Glutamatergic neuron (in vitro differentiated cells): ENCODE results near the gene TRIM17. TPM values are rescaled to one million over a fixed set of nuclear protein-coding genes. Genes with fewer than 3 reads are reported as not detected.
A peak's percentile ranks its signal among the peaks of the same experiment; 100 is the strongest.

Experiments
- DNase-seq: peaks from one replicate; pipeline ENCODE4 v3.0.0; 2022
- H3K27ac Mint-ChIP-seq: one replicate; pipeline ENCODE4 v1.8.0; 2020; ENCODE audit warnings: mild to moderate bottlenecking, mixed read lengths, inconsistent platforms; ENCODE audit not compliant: unreplicated experiment
- H3K27me3 Mint-ChIP-seq: one replicate; pipeline ENCODE4 v1.8.0; 2020; ENCODE audit warnings: mild to moderate bottlenecking, moderate library complexity, mixed read lengths, inconsistent platforms; ENCODE audit not compliant: unreplicated experiment
- H3K36me3 Mint-ChIP-seq: one replicate; pipeline ENCODE4 v1.8.0; 2020; ENCODE audit warnings: mild to moderate bottlenecking, mixed read lengths, inconsistent platforms; ENCODE audit not compliant: unreplicated experiment
- H3K4me1 Mint-ChIP-seq: one replicate; pipeline ENCODE4 v1.8.0; 2020; ENCODE audit warnings: mild to moderate bottlenecking, low read depth, mixed read lengths, inconsistent platforms; ENCODE audit not compliant: unreplicated experiment
- H3K4me3 Mint-ChIP-seq: one replicate; pipeline ENCODE4 v1.8.0; 2020; ENCODE audit warnings: mild to moderate bottlenecking, mixed read lengths, inconsistent platforms; ENCODE audit not compliant: unreplicated experiment
- H3K9me3 Mint-ChIP-seq: one replicate; pipeline ENCODE4 v1.8.0; 2020; ENCODE audit warnings: mild to moderate bottlenecking, moderate library complexity, mixed read lengths, inconsistent platforms; ENCODE audit not compliant: unreplicated experiment
- CTCF ChIP-seq: fragments of 200-600 bp; sonication (generic); IDR thresholded peaks from one replicate; pipeline ENCODE4 v1.5.0; 2021; ENCODE audit not compliant: partially characterized antibody, unreplicated experiment
- long read RNA-seq: library from polyadenylated mRNA; unstranded; transcript quantifications from one replicate; pipeline ENCODE4 v2.0.0, GENCODE V29; 2020; ENCODE audit not compliant: unreplicated experiment
- total RNA-seq: library from RNA; stranded (reverse); fragmentation: NEBNext Ultra II Directional; extraction: Animal tissue kit (Norgen Biotek cat#: 25700); gene quantifications from one replicate; pipeline ENCODE4 v1.2.1, GENCODE V29; 2021; ENCODE audit not compliant: unreplicated experiment

The TRIM17 gene
- not detected for total RNA-seq
- long read RNA-seq, partial matches to known transcripts, result 0 of 1 reads
- long read RNA-seq, other reads (novel, unspliced or antisense), result 1 of 1 reads

- DNase-seq, result peak; percentile 80
- peak; percentile 67 for TF ChIP-seq CTCF
- Mint-ChIP-seq H3K36me3 (peaks cover 16% of the 10 kb centered on the region), H3K27ac (peak within 1 kb of the TSS; percentile 77), H3K4me1 (peaks cover 4% of the 10 kb centered on the region), H3K9me3 (no peaks in the 10 kb centered on the region), H3K27me3 (peaks cover 9% of the 10 kb centered on the region), H3K4me3 (peak within 1 kb of the TSS; percentile 79)
Measured at GRCh38 chr1:228416217-228416933, at the start of gene TRIM17. Gene TRIM17, minus strand, starts transcription at chr1:228416861. Its CDS starts 1,789 bp downstream, at chr1:228415072.

- Mint-ChIP-seq H3K27me3 (peaks cover 10% of the 10 kb centered on the region), H3K9me3 (peaks cover 5% of the 10 kb centered on the region), H3K4me1 (peaks cover 13% of the 10 kb centered on the region), H3K4me3 (peak overlapping the region; percentile 91), H3K36me3 (no peaks in the 10 kb centered on the region), H3K27ac (peak overlapping the region; percentile 98)
- no peak for TF ChIP-seq CTCF
- DNase-seq, result no peak
Measured at GRCh38 chr1:228465571-228466146, 49.0 kb upstream of the TRIM17 start.

- DNase-seq, result no peak
- TF ChIP-seq CTCF, result no peak
- Mint-ChIP-seq H3K4me3 (peak overlapping the region; percentile 91), H3K27me3 (peaks cover 8% of the 10 kb centered on the region), H3K27ac (peak overlapping the region; percentile 98), H3K4me1 (peaks cover 13% of the 10 kb centered on the region), H3K9me3 (peaks cover 5% of the 10 kb centered on the region), H3K36me3 (no peaks in the 10 kb centered on the region)
Measured at GRCh38 chr1:228465141-228465540, 48.5 kb upstream of the TRIM17 start.

GRCh38 chr1:228464487-228464983 is 47.9 kb upstream of the TRIM17 start:
- Mint-ChIP-seq H3K4me3 (peak overlapping the region; percentile 91), H3K9me3 (peaks cover 5% of the 10 kb centered on the region), H3K4me1 (peaks cover 13% of the 10 kb centered on the region), H3K27me3 (peaks cover 8% of the 10 kb centered on the region), H3K27ac (peak overlapping the region; percentile 98), H3K36me3 (no peaks in the 10 kb centered on the region)
- peak; percentile 89 for DNase-seq
- TF ChIP-seq CTCF, result no peak
